ENCODE results near the gene UBR4. TPM values are rescaled to one million over a fixed set of nuclear protein-coding genes. Genes with fewer than 3 reads are reported as not detected.

Gene UBR4
- polyA plus RNA-seq, 3 donors = 44.3 to 93.8 (median 49.4) TPM

DNA sequence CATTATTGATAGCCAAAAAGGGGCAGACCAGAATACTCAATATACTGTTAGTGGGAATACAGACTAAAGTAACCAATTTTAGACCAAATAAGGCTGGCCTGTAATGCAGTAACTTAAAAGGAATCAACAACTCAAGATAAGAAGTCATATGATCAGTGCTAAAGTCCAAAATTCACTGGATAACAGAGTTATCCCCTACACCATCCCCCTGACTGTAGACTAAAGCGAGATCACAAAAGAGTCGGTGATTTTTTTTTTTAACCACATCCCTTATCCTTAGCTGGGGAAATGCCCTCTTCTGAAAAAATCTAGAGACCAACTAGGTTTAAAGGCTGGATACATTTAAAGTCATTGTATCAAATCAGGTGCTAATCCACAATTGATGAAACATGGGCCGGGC, 7.7 kb downstream of the UBR4 start:
- H3K4me3 Mint-ChIP-seq = no peak overlapping the region
- intact Hi-C loops (cut with micrococcal nuclease) = loop anchor here in 1 of 2 donors (10.0 kb wide), 1 partner anchor 298 kb away; the partner anchor contains the start of gene ALDH4A1
- peak overlapping the region in 1 of 2 donors; percentile 4 for H3K27ac ChIP-seq (ENCODE audit: low read depth in 1 of 2, low read length in 2 of 2)
- H3K4me1 ChIP-seq (ENCODE audit: control insufficient read depth in 1 of 2, insufficient read depth in 2 of 2, low read length in 2 of 2) = peaks cover 13 to 16% of the 10 kb centered on the region in 2 donors
- 77% methylated on average over 3 of the region's 3 CpGs for WGBS (ENCODE audit: insufficient coverage)
- no peaks in the 10 kb centered on the region for H3K27me3 ChIP-seq (ENCODE audit: control insufficient read depth in 2 of 2, insufficient read depth in 2 of 2, low read length in 2 of 2)
- H3K4me2 ChIP-seq (replicated peaks; ENCODE audit: extremely low read depth, low read length, poor library complexity, severe bottlenecking) = no peak overlapping the region
- peak overlapping the region in 2 of 7 donors; percentile 19 to 22 for H3K27ac Mint-ChIP-seq
- peaks cover 0 to 2% (median 0%) of the 10 kb centered on the region in 3 donors for H3K27me3 Mint-ChIP-seq (ENCODE audit: low read depth in 3 of 3)
- no peaks in the 10 kb centered on the region for H3K9me3 ChIP-seq (replicated peaks in 1 of 2; ENCODE audit: control insufficient read depth in 1 of 2, insufficient read depth in 1 of 2, low read length in 2 of 2)
- H2AFZ ChIP-seq (ENCODE audit: insufficient read depth, low read depth, low read length, poor library complexity, severe bottlenecking) = no peak overlapping the region
- H4K20me1 ChIP-seq (ENCODE audit: insufficient read depth, low read length) = peaks cover 80% of the 10 kb centered on the region
- no peak for DNase-seq
- no peak overlapping the region for H3K4me3 ChIP-seq (replicated peaks in 1 of 3; ENCODE audit: low read depth in 2 of 3, low read length in 3 of 3)
- no peak overlapping the region for H3K9ac ChIP-seq (ENCODE audit: insufficient read depth, low read length, poor library complexity, severe bottlenecking)
- H3K9me3 Mint-ChIP-seq = no peaks in the 10 kb centered on the region
- peaks cover 78% of the 10 kb centered on the region for H3K79me2 ChIP-seq (ENCODE audit: insufficient read depth, low read length)
- peaks cover 39 to 54% of the 10 kb centered on the region in 2 donors for H3K36me3 Mint-ChIP-seq
- peaks cover 43 to 49% of the 10 kb centered on the region in 2 donors for H3K36me3 ChIP-seq (replicated peaks in 1 of 2; ENCODE audit: control insufficient read depth in 1 of 2, insufficient read depth in 2 of 2, low read length in 2 of 2)
- TF ChIP-seq CTCF (IDR thresholded peaks at IDR 0.05) = no peak
- peaks cover 20% of the 10 kb centered on the region for H3K4me1 Mint-ChIP-seq

- intact Hi-C loops (cut with micrococcal nuclease) = loop anchor here in 1 of 2 donors (10.0 kb wide), 1 partner anchor 295 kb away; the partner anchor contains the start of gene ALDH4A1
- no peak for TF ChIP-seq CTCF (IDR thresholded peaks at IDR 0.05)
- no peak for DNase-seq
Observed at GRCh38 chr1:19199969-19200604, 10.0 kb downstream of the UBR4 start.

More at GRCh38 chr1:19199969-19200604, 10.0 kb downstream of the UBR4 start:
- Mint-ChIP-seq H3K36me3 (peaks cover 59 to 73% of the 10 kb centered on the region in 2 donors), H3K27ac (no peak overlapping the region), H3K4me3 (no peak overlapping the region), H3K9me3 (no peaks in the 10 kb centered on the region), H3K4me1 (peaks cover 9% of the 10 kb centered on the region), H3K27me3 (ENCODE audit: low read depth in 3 of 3) (peaks cover 0 to 2% (median 0%) of the 10 kb centered on the region in 3 donors)
- Histone ChIP-seq H3K27ac (ENCODE audit: low read depth in 1 of 2, low read length in 2 of 2) (no peak overlapping the region), H4K20me1 (ENCODE audit: insufficient read depth, low read length) (peaks cover 65% of the 10 kb centered on the region), H3K27me3 (ENCODE audit: control insufficient read depth in 2 of 2, insufficient read depth in 2 of 2, low read length in 2 of 2) (no peaks in the 10 kb centered on the region), H3K36me3 (replicated peaks in 1 of 2; ENCODE audit: control insufficient read depth in 1 of 2, insufficient read depth in 2 of 2, low read length in 2 of 2) (peaks cover 66 to 72% of the 10 kb centered on the region in 2 donors), H3K79me2 (ENCODE audit: insufficient read depth, low read length) (peaks cover 54% of the 10 kb centered on the region), H3K9ac (ENCODE audit: insufficient read depth, low read length, poor library complexity, severe bottlenecking) (no peak overlapping the region), H3K4me2 (replicated peaks; ENCODE audit: extremely low read depth, low read length, poor library complexity, severe bottlenecking) (no peak overlapping the region), H2AFZ (ENCODE audit: insufficient read depth, low read depth, low read length, poor library complexity, severe bottlenecking) (no peak overlapping the region), H3K4me1 (ENCODE audit: control insufficient read depth in 1 of 2, insufficient read depth in 2 of 2, low read length in 2 of 2) (peaks cover 11 to 12% of the 10 kb centered on the region in 2 donors), H3K4me3 (replicated peaks in 1 of 3; ENCODE audit: low read depth in 2 of 3, low read length in 3 of 3) (no peak overlapping the region), H3K9me3 (replicated peaks in 1 of 2; ENCODE audit: control insufficient read depth in 1 of 2, insufficient read depth in 1 of 2, low read length in 2 of 2) (no peaks in the 10 kb centered on the region)
- WGBS (ENCODE audit: insufficient coverage) = no CpG with 5 or more reads among the region's 4 CpGs

All from CD14-positive monocyte (primary cell).